Body of pancreas (tissue), 4 donors: ENCODE data around the gene ATP1A2. TPM values are rescaled to one million over a fixed set of nuclear protein-coding genes. Genes with fewer than 3 reads are reported as not detected.

Source experiments
- ATAC-seq: fragments of 150-250 bp; one replicate; pipeline ENCODE4 v1.9.1; 2016
- DNase-seq, 4 donors: peaks; one replicate each; pipeline ENCODE4 v3.0.0-alpha.2; 2019
- H3K27ac ChIP-seq, 4 donors: fragments of 200-600 bp; sonication (generic); 1 replicate in 3 of 4; 2 replicates in 1 of 4; pipeline versions ENCODE4 v1.5.1 to v1.6.1; 2016 to 2019; ENCODE audit warnings: mild to moderate bottlenecking in 1 of 4, mixed read lengths in 1 of 4, moderate library complexity in 1 of 4
- H3K27me3 ChIP-seq, 2 donors: fragments of 200-600 bp; sonication (generic); one replicate each; pipeline ENCODE4 v1.6.0; 2016; ENCODE audit warnings: mild to moderate bottlenecking in 1 of 2
- H3K36me3 ChIP-seq, 2 donors: fragments of 200-600 bp; sonication (generic); replicated peaks in 1 of 2; 2 replicates each; pipeline ENCODE4 v1.5.1; 2016; ENCODE audit warnings: low read depth in 2 of 2; ENCODE audit not compliant: insufficient read depth in 1 of 2
- H3K4me1 ChIP-seq: fragments of 200-600 bp; sonication (generic); one replicate; pipeline ENCODE4 v1.6.0; 2016
- H3K4me3 ChIP-seq, 2 donors: fragments of 200-600 bp; sonication (generic); 1 replicate in 1 of 2; 2 replicates in 1 of 2; pipeline ENCODE4 v1.5.1; 2016 to 2019
- H3K9me3 ChIP-seq, 3 donors: fragments of 200-600 bp; sonication (generic); 1 replicate in 2 of 3; 2 replicates in 1 of 3; pipeline ENCODE4 v1.5.1; 2016
- CTCF ChIP-seq, 7 experiments: fragments of 450-650 bp in 4 of 7; fragments of 200-600 bp in 3 of 7; sonication (generic) in 3 of 7; IDR thresholded peaks; one replicate each; pipeline ENCODE4 v1.5.1; 2016 to 2019; ENCODE audit warnings: antibody characterized with exemption in 7 of 7
- POLR2A ChIP-seq, 3 donors: fragments of 450-650 bp; IDR thresholded peaks; one replicate each; pipeline ENCODE4 v1.6.1; 2016; ENCODE audit warnings: antibody characterized with exemption in 3 of 3, mild to moderate bottlenecking in 2 of 3
- WGBS, 2 donors: methylation state at CpG; one replicate each; pipeline ENCODE4 v1.1.5; 2017; 5-methylcytosine and 5-hydroxymethylcytosine counted together
- intact Hi-C: fragments of 100-400 bp; cut with DNase I; formaldehyde crosslinking; loops from one replicate; pipeline ENCODE4 v1.15.1; 2023
- total RNA-seq, 2 donors: library from RNA; depleted of rRNA; stranded (reverse); fragments of >200 nt; gene quantifications; one replicate each; pipeline ENCODE4 v1.1.0, GENCODE V29; 2016

The ATP1A2 gene
- 10 to 100 TPM in 1 of 2 donors, 1 to 10 TPM in 1; 1.6 to 41.2 TPM for total RNA-seq

- Histone ChIP-seq H3K27ac (no peak within 1 kb of the TSS), H3K9me3 (no peaks in the 10 kb centered on the region), H3K4me1 (no peaks in the 10 kb centered on the region), H3K36me3 (no peaks in the 10 kb centered on the region), H3K4me3 (no peak within 1 kb of the TSS), H3K27me3 (peaks cover 0 to 3% of the 10 kb centered on the region in 2 donors)
- DNase-seq: no peak
- 34 to 39% methylated on average over 16 of the region's 16 CpGs for WGBS, 2 donors
- ATAC-seq: no peak
- TF ChIP-seq CTCF (IDR thresholded peaks at IDR 0.05) (no peak), POLR2A (IDR thresholded peaks at IDR 0.05) (no peak)
- intact Hi-C loops: loop anchor here (5.0 kb wide), 1 partner anchor 67 kb away; no protein-coding TSS in a partner anchor
Measured at GRCh38 chr1:160115545-160116282, at the start of gene ATP1A2. ATP1A2 (plus strand) TSS chr1:160115759; CDS start chr1:160115862, 103 bp downstream.

- no peak for DNase-seq
- ATAC-seq: no peak
- no peak overlapping the region for H3K27ac ChIP-seq
- H3K9me3 ChIP-seq: no peaks in the 10 kb centered on the region
- 62 to 65% methylated on average over 6 of the region's 6 CpGs for WGBS, 2 donors
- H3K4me3 ChIP-seq: no peak overlapping the region
- H3K4me1 ChIP-seq: peaks cover 10% of the 10 kb centered on the region
- intact Hi-C loops: no loop called here
- no peaks in the 10 kb centered on the region for H3K36me3 ChIP-seq
- TF ChIP-seq POLR2A (IDR thresholded peaks at IDR 0.05): no peak
- no peak for TF ChIP-seq CTCF (IDR thresholded peaks at IDR 0.05)
- H3K27me3 ChIP-seq: no peaks in the 10 kb centered on the region
Measured at GRCh38 chr1:160066829-160067745, 48.5 kb upstream of the ATP1A2 start.

- TF ChIP-seq CTCF (IDR thresholded peaks at IDR 0.05): no peak
- no peaks in the 10 kb centered on the region for H3K36me3 ChIP-seq
- intact Hi-C loops: no loop called here
- peaks cover 10% of the 10 kb centered on the region for H3K4me1 ChIP-seq
- 70 to 92% methylated on average over 4 to 5 of the region's 5 CpGs for WGBS, 2 donors
- no peak for DNase-seq
- H3K4me3 ChIP-seq: no peak overlapping the region
- no peaks in the 10 kb centered on the region for H3K27me3 ChIP-seq
- no peak for ATAC-seq
- no peaks in the 10 kb centered on the region for H3K9me3 ChIP-seq
- no peak overlapping the region for H3K27ac ChIP-seq
Measured at GRCh38 chr1:160068225-160068624, 47.3 kb upstream of the ATP1A2 start.

GRCh38 chr1:160069460-160070231, 45.9 kb upstream of the ATP1A2 start, which contains the start of gene KCNJ10:
KCNJ10 (minus strand) TSS chr1:160070160; CDS start chr1:160042532, 27,628 bp downstream.
- H3K36me3 ChIP-seq: no peaks in the 10 kb centered on the region
- 21 to 44% methylated on average over 11 to 31 of the region's 32 CpGs for WGBS, 2 donors
- no peak for DNase-seq
- peaks cover 10% of the 10 kb centered on the region for H3K4me1 ChIP-seq
- H3K4me3 ChIP-seq: peak within 1 kb of the TSS; percentile 28 to 40
- intact Hi-C loops: no loop called here
- no peak for TF ChIP-seq POLR2A (IDR thresholded peaks at IDR 0.05)
- TF ChIP-seq CTCF (IDR thresholded peaks at IDR 0.05): no peak
- no peak within 1 kb of the TSS for H3K27ac ChIP-seq
- ATAC-seq: peak; percentile 49
- H3K9me3 ChIP-seq: no peaks in the 10 kb centered on the region
- no peaks in the 10 kb centered on the region for H3K27me3 ChIP-seq
